GDM1 (cell line): ENCODE measurements around the gene PLPPR3.
"Not testable (repeated sequence)": the region's sequence is repeated elsewhere in the genome, so short reads cannot be mapped to it uniquely, and the experiment has no call there.

Experiments
- DNase-seq: peaks from one replicate; lab custom pipeline; 2025; lab: John Stamatoyannopoulos, UW

The PLPPR3 gene

GRCh38 chr19:827710-828321 is 6.1 kb upstream of the PLPPR3 start, which contains the start of gene AZU1:
TSS of gene AZU1 (plus strand) at chr19:827837. CDS start at chr19:827847, 10 bp downstream.
- DNase-seq, result no peak

GRCh38 chr19:827314-827709 is 5.6 kb upstream of the PLPPR3 start:
- no peak for DNase-seq

GRCh38 chr19:825897-826644 is 4.3 kb upstream of the PLPPR3 start:
- no peak for DNase-seq

GRCh38 chr19:824885-825284 is 3.1 kb upstream of the PLPPR3 start:
- DNase-seq, result no peak

- DNase-seq, result no peak
These were observed 1.9 kb upstream of the PLPPR3 start for GRCh38 chr19:823565-824121.

- no peak for DNase-seq
These were observed 427 bp downstream of the PLPPR3 start for GRCh38 chr19:821231-821824.

DNA sequence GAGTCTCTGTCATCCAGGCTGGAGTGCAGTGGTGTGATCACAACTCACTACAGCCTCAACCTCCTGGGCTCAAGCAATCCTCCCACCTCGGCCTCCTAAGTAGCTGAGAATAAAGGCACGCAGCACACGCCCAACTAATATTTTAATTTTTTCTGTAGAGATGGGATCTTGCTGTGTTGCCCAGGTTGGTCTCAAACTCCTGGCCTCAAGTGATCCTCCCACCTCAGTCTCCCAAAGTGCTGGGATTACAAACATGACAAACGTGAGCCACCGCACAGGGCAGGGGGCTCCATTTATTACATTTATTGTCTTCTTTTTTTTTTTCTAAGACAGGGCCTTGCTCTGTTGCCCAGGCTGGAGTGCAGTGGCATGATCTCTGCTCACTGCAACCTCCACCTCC is 1.5 kb downstream of the PLPPR3 start:
- DNase-seq, result not testable (repeated sequence)

DNA sequence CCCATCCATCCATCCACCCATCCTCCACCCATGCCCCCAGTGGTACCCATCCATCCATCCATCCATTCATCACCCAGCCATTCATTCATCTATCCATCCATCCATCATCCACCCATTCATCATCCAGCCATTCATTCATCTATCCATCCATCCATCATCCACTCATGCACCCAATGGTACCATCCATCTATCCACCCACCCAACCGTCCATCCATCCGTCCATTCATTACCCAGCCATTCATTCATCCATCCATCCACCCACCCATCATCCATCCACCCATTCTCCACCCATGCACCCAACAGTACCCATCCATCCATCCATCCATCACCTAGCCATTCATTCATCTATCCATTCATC is 5.3 kb downstream of the PLPPR3 start:
- DNase-seq, result no peak

GRCh38 chr19:815775-816499 is 5.8 kb downstream of the PLPPR3 start:
- DNase-seq, result no peak

DNA sequence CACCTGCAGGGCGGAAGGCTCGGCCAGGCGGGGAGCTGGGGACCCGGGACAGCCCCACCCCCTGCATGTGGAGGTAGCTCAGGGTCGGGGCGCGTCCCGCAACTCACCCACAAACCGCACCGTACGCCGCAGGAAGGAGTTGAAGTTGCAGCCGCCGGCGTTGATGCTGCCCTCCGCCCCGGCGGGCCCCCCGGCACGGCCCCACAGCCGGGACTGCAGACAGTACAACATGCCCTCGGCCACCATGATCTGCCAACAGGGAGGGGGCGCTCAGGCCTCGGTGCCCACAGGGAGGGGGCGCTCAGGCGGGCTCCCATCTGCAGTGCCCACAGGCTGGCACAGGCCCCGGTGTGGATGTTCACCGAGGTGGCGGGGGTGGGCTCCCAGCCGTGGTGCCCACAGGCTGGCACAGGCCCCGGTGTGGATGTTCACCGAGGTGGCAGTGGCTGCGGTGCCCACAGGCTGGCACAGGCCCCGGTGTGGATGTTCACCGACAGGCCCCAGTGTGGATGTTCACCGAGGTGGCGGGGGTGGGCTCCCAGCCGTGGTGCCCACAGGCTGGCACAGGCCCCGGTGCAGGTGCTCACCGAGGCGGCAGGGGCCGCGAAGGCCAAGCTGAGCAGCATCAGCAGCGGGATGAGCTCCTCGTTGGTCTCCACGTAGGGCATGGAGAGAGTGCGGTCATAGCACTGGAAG is 6.5 kb downstream of the PLPPR3 start:
- no peak for DNase-seq

- DNase-seq, result no peak
These were observed 7.3 kb downstream of the PLPPR3 start for GRCh38 chr19:814152-815078.

DNA sequence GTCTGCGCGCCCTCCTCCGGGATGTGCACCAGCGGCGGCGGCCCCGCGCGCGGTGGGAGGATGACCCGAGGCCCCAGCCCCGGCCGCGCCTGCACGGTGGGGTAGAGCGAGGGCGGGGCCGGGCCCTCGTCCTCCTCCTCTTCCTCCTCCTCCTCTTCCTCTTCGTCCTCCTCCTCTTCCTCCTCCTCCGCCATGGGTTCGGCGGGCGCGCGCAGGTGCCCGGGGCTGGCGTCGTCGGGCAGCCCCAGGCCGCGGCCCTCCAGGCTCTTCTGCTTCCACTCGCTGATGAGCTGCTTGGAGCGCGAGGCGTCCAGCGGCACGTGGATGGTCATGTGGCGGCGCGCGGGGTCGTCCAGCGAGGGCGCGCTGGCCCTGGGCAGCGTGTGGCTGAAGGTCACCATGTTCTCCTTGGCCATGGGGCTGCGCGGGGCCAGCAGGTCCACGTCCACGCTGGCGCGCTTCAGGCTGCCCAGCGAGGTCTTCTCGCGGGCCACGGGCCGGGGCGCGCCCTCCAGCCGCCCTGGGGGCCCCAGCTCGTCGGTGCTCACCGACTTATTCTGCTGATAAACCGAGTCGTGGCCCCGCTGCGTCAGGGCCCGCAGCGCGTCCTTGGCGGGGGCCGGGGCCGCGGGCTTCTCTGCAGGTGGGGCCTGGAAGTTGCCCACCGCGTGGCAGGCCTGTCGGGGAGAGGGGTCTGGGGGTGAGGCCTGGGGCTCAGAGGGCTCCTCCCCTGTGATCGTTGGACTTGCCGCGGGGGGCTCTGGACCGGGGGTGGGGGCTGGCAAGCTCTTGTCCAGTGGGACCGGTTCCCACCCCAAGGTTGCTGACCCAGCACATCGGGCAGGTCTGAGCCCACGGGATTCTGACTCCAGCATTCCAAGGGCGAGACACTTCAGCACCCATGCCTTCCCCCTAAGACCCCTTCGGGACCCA is 8.3 kb downstream of the PLPPR3 start:
- no peak for DNase-seq

GRCh38 chr19:812747-813218 is 9.0 kb downstream of the PLPPR3 start:
- no peak for DNase-seq

- DNase-seq, result no peak
These were observed 9.6 kb downstream of the PLPPR3 start for GRCh38 chr19:812049-812746.

GRCh38 chr19:811506-812048 is 10.2 kb downstream of the PLPPR3 start:
- DNase-seq, result no peak

DNA sequence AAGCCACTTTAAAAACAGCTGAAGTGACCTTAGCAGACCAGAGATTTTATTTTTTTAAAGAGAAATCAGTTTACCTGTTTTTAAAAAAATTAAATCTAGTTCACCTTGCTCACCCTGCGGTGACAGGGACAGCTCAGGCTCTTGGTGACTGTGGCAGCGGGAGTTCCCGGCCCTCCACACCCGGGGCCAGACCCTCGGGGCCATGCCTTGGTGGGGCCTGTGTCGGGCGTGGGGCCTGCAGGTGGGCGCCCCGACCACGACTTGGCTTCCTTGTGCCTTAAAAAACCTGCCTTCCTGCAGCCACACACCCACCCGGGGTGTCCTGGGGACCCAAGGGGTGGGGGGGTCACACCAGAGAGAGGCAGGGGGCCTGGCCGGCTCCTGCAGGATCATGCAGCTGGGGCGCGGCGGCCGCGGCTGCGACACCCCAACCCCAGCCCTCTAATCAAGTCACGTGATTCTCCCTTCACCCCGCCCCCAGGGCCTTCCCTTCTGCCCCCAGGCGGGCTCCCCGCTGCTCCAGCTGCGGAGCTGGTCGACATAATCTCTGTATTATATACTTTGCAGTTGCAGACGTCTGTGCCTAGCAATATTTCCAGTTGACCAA is 10.8 kb downstream of the PLPPR3 start:
- no peak for DNase-seq

- DNase-seq, result no peak
These were observed 11.5 kb downstream of the PLPPR3 start for GRCh38 chr19:810077-810855.
